DND-41 (cell line): ENCODE data around the gene MAPK7.

Source experiments
- ATAC-seq: fragments of 200-7000 bp; cut with Tn5 transposase; 3 replicates; pipeline ENCODE4 v1.9.1; 2021; ENCODE audit warnings: low read depth; ENCODE audit not compliant: insufficient read depth
- DNase-seq: peaks from one replicate; pipeline ENCODE4 v3.0.0-alpha.2; 2020
- H2AFZ ChIP-seq: 2 replicates; pipeline ENCODE4 v1.6.0; 2012; ENCODE audit warnings: low read depth, low read length
- H3K27ac ChIP-seq: 2 replicates; pipeline ENCODE4 v1.5.1; 2012; ENCODE audit warnings: low read length, inconsistent platforms
- H3K27me3 ChIP-seq: fragments of 200-600 bp; sonication (generic); 2 replicates; pipeline ENCODE4 v1.6.0; 2012; ENCODE audit warnings: low read length, mild to moderate bottlenecking, inconsistent platforms; ENCODE audit not compliant: insufficient read depth, poor library complexity
- H3K36me3 ChIP-seq: 2 replicates; pipeline ENCODE4 v1.5.1; 2012; ENCODE audit warnings: low read length, inconsistent platforms; ENCODE audit not compliant: insufficient read depth
- H3K4me1 ChIP-seq: 2 replicates; pipeline ENCODE4 v1.5.1; 2012; ENCODE audit warnings: mild to moderate bottlenecking, low read length; ENCODE audit not compliant: insufficient read depth
- H3K4me2 ChIP-seq: 2 replicates; pipeline ENCODE4 v1.6.0; 2012; ENCODE audit warnings: mild to moderate bottlenecking, moderate library complexity, low read length, inconsistent platforms; ENCODE audit not compliant: insufficient read depth
- H3K4me3 ChIP-seq, 2 experiments: fragments of 200-600 bp in 1 of 2; shearing (Covaris generic) in 1 of 2; 2 replicates each; pipeline ENCODE4 v1.5.1; 2012 to 2016; ENCODE audit warnings: inconsistent platforms in 2 of 2, low read length in 2 of 2, mild to moderate bottlenecking in 2 of 2, low read depth in 1 of 2, moderate library complexity in 1 of 2
- H3K79me2 ChIP-seq: 2 replicates; pipeline ENCODE4 v1.6.0; 2012; ENCODE audit warnings: low read length, inconsistent platforms; ENCODE audit not compliant: insufficient read depth
- H3K9ac ChIP-seq: 2 replicates; pipeline ENCODE4 v1.6.0; 2012; ENCODE audit warnings: low read depth, mild to moderate bottlenecking, inconsistent platforms, low read length, moderate library complexity
- H3K9me3 ChIP-seq: 2 replicates; pipeline ENCODE4 v1.5.1; 2012; ENCODE audit warnings: low read length, moderate library complexity, mild to moderate bottlenecking, inconsistent platforms; ENCODE audit not compliant: insufficient read depth, severe bottlenecking
- H4K20me1 ChIP-seq: 2 replicates; pipeline ENCODE4 v1.6.0; 2012; ENCODE audit warnings: low read length; ENCODE audit not compliant: insufficient read depth
- EZH2 ChIP-seq: IDR thresholded peaks from 3 replicates; pipeline ENCODE4 v1.6.1; 2012; ENCODE audit warnings: borderline replicate concordance, low read depth, mild to moderate bottlenecking, moderate library complexity, low read length, inconsistent platforms; ENCODE audit not compliant: severe bottlenecking
- TF ChIP-seq, protein P1 (sequence below): IDR thresholded peaks from 2 replicates; pipeline ENCODE4 v1.5.1; 2012; ENCODE audit warnings: borderline replicate concordance, low read length, moderate library complexity, mild to moderate bottlenecking; ENCODE audit not compliant: poor library complexity, severe bottlenecking; ENCODE audit errors: extremely low read depth

Gene MAPK7

DNA sequence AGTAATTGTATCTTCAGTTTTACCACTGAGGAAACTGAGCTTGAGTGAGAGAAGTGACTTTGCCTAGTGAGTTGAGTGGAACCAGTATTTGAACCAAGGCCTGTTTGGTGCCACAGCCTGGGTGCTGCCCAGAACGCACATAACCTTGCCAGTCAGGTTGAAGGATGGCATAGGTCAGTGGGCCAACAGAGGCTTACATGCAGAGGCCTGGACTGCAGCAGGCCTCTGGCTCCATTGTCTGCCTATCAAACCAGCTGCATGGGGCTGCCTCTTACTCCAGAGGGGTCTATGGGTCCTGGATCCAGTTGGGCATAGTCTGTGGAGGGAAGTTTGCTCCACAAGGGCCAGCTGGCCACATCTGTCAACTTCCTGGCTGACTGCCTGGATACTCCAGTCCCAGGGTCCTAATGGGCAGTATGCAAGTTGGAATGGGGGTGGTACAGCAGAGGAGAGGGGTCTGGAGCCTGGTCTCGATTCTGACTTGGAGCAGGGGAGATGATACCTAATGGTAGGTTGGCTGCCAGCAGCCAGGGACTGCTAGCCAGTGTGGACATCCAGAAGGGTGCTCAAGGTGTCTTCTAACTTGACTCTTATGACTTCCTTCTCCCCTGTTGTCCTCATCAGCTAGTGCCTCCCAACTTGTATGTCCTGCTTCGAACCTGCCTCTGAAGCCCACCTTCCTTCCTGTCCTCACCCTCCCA, 21.6 kb downstream of the MAPK7 start:
- ATAC-seq (no peak), DNase-seq (no peak)
- Histone ChIP-seq H3K36me3 (no peaks in the 10 kb centered on the region), H2AFZ (no peak overlapping the region), H3K9me3 (no peaks in the 10 kb centered on the region), H3K4me3 (no peak overlapping the region), H3K27ac (no peak overlapping the region), H3K4me2 (no peak overlapping the region), H3K27me3 (peaks cover 3% of the 10 kb centered on the region), H3K9ac (no peak overlapping the region), H3K79me2 (no peaks in the 10 kb centered on the region), H4K20me1 (no peaks in the 10 kb centered on the region; the same call in 1 of the 2 replicates), H3K4me1 (no peaks in the 10 kb centered on the region)
- TF ChIP-seq EZH2, result no peak
- TF ChIP-seq, protein P1, sequence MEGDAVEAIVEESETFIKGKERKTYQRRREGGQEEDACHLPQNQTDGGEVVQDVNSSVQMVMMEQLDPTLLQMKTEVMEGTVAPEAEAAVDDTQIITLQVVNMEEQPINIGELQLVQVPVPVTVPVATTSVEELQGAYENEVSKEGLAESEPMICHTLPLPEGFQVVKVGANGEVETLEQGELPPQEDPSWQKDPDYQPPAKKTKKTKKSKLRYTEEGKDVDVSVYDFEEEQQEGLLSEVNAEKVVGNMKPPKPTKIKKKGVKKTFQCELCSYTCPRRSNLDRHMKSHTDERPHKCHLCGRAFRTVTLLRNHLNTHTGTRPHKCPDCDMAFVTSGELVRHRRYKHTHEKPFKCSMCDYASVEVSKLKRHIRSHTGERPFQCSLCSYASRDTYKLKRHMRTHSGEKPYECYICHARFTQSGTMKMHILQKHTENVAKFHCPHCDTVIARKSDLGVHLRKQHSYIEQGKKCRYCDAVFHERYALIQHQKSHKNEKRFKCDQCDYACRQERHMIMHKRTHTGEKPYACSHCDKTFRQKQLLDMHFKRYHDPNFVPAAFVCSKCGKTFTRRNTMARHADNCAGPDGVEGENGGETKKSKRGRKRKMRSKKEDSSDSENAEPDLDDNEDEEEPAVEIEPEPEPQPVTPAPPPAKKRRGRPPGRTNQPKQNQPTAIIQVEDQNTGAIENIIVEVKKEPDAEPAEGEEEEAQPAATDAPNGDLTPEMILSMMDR, result no peak

DNA sequence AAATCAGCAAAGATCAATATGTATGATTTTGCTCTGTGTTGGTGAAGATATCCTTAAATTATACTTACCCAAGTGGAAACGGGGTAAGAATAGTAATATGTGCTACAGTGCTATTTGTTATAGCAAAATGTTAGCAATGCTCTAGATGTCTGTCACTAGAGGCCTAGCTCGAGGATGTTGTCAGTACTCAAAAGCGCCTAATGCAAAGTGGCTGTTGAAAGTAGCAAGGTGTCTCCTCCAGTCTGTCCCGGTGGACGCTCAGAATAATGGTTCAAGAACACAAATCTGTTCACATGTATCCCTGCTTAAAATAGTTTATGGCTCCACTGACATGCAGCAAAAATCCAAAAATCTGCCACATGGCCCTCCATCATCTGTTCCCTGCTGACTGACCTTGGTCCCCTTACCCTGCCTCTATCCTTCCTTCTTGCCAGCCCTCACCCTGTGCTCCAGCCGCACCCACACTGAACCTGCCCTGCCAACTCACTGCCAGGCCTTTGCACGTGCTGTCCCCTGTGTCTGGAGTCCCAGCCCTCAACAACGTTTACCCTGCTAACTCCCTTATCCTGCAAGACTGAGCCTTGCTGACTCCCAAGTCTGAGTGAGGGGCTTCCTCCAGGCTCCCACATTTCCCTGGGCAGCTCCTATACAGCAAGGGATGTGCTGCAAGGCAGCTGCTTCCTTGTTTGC, 23.2 kb downstream of the MAPK7 start:
- Histone ChIP-seq H3K4me2 (no peak overlapping the region), H3K4me3 (no peak overlapping the region), H3K9ac (no peak overlapping the region), H2AFZ (no peak overlapping the region), H3K9me3 (no peaks in the 10 kb centered on the region), H3K79me2 (no peaks in the 10 kb centered on the region), H3K27ac (no peak overlapping the region), H3K4me1 (no peaks in the 10 kb centered on the region), H3K27me3 (peaks cover 3% of the 10 kb centered on the region), H4K20me1 (no peaks in the 10 kb centered on the region; the same call in 1 of the 2 replicates), H3K36me3 (no peaks in the 10 kb centered on the region)
- TF ChIP-seq, protein P1, result no peak
- no peak for TF ChIP-seq EZH2
- DNase-seq, result no peak
- no peak for ATAC-seq

DNA sequence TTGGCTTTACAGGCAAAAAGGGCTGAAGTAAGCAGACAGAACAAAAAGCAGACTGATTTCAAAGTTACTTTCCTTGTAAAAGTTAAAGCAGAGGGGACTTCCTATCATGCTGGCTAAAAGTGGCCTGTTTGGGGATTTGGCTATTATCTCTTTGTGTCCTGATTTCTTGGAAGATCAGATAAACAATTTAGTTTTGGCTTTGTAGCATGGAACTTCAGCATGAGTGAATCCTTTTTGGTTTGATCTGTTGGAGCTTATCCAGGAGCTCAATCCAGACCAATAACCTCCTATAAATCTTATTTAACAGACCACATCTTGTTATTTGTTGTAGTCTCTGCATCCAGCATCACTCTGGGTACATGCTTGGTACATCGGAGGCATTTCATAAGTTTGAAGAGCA, 23.9 kb downstream of the MAPK7 start:
- Histone ChIP-seq H3K4me1 (no peaks in the 10 kb centered on the region), H3K4me3 (no peak overlapping the region), H3K27ac (no peak overlapping the region), H2AFZ (no peak overlapping the region), H3K36me3 (no peaks in the 10 kb centered on the region), H3K79me2 (no peaks in the 10 kb centered on the region), H3K9ac (no peak overlapping the region), H3K9me3 (no peaks in the 10 kb centered on the region), H3K4me2 (no peak overlapping the region), H3K27me3 (peaks cover 3% of the 10 kb centered on the region), H4K20me1 (no peaks in the 10 kb centered on the region; the same call in 1 of the 2 replicates)
- DNase-seq (no peak), ATAC-seq (no peak)
- no peak for TF ChIP-seq EZH2
- TF ChIP-seq, protein P1, result no peak
